GM23248 (cell line): ENCODE data around the gene MYO15A.

ENCODE experiments used
- EZH2 ChIP-seq: fragments of 200-600 bp; sonication (generic); IDR thresholded peaks from 2 replicates; pipeline ENCODE4 v1.6.1; 2018; ENCODE audit warnings: antibody characterized with exemption, mild to moderate bottlenecking; ENCODE audit not compliant: insufficient read depth, poor library complexity, severe bottlenecking
- EZH2phosphoT487 ChIP-seq: fragments of 200-600 bp; sonication (generic); IDR thresholded peaks from 2 replicates; pipeline ENCODE4 v1.6.1; 2018; ENCODE audit warnings: antibody characterized with exemption, moderate library complexity, mild to moderate bottlenecking, low read depth; ENCODE audit not compliant: insufficient read depth

DNA sequence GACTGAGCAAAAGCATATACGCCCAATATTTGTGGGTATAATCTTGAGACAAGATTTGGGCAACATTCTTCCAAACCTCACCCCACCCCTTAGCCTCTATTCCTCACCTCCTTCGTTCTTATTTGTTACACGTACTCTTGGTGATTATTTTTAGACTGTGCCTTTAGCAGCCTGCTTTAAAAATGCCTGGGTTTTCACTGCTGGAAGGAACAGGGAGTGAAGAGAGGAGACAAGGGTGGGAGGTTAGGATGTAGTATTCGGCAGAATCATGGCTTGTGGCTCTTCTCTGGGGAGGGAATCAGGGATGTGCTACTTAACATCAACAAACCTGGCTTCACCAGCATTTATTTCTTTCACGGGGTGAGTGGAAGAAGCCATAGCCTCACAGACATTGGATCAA lies 86.7 kb downstream of the MYO15A start:
- TF ChIP-seq EZH2phosphoT487 (no peak), EZH2 (no peak)
